LNCAP (cell line): ENCODE data around the gene SLC35G6.

Source experiments
- TF ChIP-seq, protein P1 (sequence below): fragments of 450-650 bp; IDR thresholded peaks from 2 replicates; pipeline ENCODE4 v1.5.1; 2017; ENCODE audit warnings: mild to moderate bottlenecking

SLC35G6 gene

DNA sequence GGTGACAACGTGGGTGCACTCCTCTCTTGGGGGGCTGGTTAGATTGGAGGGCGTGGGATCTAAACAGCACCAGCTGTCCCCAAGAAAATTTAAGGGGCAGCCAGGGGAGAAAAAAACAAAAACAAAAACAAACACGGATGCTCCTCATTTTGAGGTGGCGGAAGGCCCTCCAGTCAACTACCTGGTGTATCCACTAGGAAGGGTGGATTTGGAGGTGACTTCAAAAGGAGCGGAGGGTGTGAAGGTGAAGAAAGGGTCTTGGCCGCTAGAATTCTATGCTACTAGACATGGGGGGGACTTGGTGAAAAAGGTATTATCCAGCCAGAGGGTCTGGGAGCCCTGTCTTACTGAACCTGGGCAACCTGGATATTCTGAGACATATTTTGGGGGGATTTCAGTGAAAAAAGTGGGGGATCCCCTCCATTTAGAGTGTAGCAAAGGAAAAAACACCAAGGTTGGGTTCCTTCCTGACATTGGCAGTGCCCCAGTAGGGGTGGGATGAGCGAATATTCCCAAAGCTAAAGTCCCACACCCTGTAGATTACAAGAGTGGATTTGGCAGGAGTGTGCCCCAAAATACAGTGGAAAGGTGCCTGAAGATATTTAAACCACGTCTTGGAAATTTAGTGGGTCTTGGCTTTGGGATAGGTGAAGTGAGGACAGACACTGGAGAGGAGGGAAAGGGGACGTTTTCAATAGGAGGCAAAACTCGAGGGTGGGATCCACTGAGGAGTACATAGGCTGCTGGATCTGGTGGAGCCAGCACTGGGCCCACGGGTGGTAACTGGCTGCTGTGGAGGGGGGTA is 42.4 kb upstream of the SLC35G6 start:
- TF ChIP-seq, protein P1, sequence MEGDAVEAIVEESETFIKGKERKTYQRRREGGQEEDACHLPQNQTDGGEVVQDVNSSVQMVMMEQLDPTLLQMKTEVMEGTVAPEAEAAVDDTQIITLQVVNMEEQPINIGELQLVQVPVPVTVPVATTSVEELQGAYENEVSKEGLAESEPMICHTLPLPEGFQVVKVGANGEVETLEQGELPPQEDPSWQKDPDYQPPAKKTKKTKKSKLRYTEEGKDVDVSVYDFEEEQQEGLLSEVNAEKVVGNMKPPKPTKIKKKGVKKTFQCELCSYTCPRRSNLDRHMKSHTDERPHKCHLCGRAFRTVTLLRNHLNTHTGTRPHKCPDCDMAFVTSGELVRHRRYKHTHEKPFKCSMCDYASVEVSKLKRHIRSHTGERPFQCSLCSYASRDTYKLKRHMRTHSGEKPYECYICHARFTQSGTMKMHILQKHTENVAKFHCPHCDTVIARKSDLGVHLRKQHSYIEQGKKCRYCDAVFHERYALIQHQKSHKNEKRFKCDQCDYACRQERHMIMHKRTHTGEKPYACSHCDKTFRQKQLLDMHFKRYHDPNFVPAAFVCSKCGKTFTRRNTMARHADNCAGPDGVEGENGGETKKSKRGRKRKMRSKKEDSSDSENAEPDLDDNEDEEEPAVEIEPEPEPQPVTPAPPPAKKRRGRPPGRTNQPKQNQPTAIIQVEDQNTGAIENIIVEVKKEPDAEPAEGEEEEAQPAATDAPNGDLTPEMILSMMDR: no peak

DNA sequence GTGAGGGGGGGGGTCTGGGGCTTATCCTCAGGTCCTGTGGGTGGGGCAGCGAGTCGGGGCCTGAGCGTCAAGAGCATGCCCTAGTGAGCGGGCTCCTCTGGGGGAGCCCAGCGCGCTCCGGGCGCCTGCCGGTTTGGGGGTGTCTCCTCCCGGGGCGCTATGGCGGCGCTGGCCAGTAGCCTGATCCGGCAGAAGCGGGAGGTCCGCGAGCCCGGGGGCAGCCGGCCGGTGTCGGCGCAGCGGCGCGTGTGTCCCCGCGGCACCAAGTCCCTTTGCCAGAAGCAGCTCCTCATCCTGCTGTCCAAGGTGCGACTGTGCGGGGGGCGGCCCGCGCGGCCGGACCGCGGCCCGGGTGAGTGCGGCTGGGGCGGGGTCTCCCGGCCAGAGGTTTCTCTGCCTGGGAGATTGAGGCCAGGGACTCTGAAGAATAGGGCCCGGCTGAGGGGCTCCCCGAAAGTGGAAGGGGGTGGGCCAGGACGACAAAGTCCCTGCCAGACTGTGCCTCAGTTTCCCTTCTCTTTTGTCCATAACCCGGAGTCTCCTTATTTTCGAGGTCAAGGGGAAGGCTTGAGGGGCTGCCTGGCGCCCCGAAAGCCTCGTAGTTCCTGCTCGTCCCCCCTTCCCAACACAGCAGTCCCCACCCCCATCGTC is 41.7 kb upstream of the SLC35G6 start, which contains the start of gene FGF11:
Gene FGF11, plus strand, starts transcription at position 51 of the 651 bp plus-strand sequence. Its CDS starts 109 bp downstream, at position 160.
- TF ChIP-seq, protein P1: no peak

DNA sequence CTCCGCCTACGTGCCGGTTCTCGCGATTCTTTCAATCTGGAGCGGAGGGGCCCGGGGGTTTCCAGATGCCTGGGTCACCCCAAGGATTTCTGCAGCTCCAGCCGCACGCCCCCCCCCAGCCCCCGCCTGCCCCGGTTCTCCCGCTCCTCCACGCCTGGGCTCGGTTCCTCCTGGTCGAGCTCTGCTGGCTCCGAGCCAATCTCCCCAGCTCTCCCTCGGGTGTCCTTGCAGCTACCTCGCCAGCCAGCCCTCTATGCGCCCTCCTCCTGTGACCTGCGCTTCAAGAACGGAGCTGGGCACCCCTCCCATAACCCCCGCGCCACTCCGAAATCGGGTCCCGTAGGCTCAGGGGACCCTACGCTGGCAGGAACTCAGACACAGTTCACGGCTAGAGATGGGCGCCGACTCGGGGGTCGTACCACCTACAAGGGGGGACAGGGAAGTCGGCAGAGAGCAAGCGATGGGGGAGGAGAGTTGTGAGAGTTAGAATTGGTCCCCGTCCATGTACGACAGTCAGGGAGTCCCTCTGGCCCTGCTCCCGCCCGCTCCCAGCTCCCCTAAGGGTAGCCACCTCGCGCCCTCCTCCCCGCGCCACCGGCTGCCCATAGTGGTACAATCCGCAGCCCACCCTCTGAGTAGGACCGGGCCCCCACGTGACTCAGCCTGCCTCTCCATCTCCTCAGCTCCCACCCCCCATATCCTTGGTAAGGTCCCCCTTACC is 41.0 kb upstream of the SLC35G6 start:
- TF ChIP-seq, protein P1: no peak

DNA sequence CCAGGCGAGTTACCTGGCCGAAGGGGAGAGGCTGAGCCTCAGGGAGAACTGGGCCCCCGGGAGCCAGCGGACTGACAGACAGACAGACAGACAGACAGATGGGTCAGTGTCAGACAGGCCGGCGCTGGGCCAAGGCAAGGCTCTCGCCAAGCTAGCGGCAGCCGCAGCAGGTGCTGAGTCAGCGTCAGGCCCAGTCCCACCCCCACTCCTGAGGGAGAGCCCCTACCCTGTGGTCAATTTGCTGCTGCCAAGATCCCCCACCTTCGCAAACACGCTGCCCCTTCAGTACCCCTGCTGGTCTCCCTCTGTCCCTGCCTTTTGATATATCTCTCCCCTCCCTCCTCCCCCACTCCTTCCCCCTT is 40.4 kb upstream of the SLC35G6 start:
- TF ChIP-seq, protein P1: no peak

DNA sequence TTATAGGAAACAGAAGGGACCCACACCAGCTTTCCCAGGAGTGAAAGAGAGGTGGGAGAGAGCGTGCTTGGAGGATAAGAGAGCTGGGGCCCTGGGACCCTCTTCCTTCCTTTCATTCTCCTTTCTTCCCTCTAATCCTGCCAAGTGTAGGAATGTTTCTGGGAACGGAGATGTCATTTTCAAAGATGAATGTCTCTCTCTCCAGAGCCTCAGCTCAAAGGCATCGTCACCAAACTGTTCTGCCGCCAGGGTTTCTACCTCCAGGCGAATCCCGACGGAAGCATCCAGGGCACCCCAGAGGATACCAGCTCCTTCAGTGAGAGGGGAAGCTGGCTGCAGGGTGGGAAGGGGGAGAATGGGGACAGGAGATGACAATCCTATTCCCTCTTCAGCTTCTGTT is 40.0 kb upstream of the SLC35G6 start:
- TF ChIP-seq, protein P1: no peak

DNA sequence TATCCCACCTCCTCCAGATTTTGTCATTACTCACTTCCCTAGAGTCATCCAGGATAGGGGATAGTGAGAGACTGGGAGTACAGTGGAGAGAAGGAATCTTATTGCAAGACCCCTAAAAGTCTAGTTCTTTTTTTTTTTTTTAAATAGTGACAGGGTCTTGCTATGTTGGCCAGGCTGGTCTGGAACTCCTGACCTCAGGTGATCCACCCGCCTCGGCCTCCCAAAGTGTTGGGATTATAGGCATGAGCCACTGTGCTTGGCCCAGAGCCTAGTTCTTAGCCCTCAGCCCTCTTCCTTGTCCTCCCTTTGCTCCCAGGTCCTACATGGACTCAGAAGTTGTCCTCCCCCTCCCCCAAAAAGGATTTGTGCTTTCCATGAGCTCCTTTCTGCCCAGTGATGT is 39.1 kb upstream of the SLC35G6 start:
- TF ChIP-seq, protein P1: no peak
